Right lobe of liver (tissue), 6 donors: ENCODE data around the gene RAB11FIP3. TPM values are rescaled to one million over a fixed set of nuclear protein-coding genes. Genes with fewer than 3 reads are reported as not detected.

Experiments
- ATAC-seq, 4 donors: fragments of 200-7000 bp; cut with Tn5 transposase; one replicate each; pipeline ENCODE4 v1.9.1; 2020; ENCODE audit warnings: mild to moderate bottlenecking in 4 of 4, moderate library complexity in 4 of 4
- DNase-seq, 3 donors: peaks; one replicate each; pipeline ENCODE4 v3.0.0-alpha.2; 2020
- H3K27ac ChIP-seq, 3 donors: fragments of 200-600 bp; one replicate each; pipeline ENCODE4 v1.8.0; 2022
- H3K27me3 ChIP-seq, 2 donors: fragments of 200-600 bp; one replicate each; pipeline ENCODE4 v1.8.0; 2022
- H3K36me3 ChIP-seq, 4 donors: fragments of 200-600 bp; sonication (generic) in 1 of 4; one replicate each; pipeline versions ENCODE4 v1.5.1 to v1.8.0; 2017 to 2022; ENCODE audit warnings: control low read depth in 1 of 4
- H3K4me1 ChIP-seq, 4 donors: fragments of 200-600 bp; sonication (generic) in 1 of 4; one replicate each; pipeline versions ENCODE4 v1.5.1 to v1.8.0; 2017 to 2022; ENCODE audit warnings: control low read depth in 1 of 4
- H3K4me3 ChIP-seq, 3 donors: fragments of 200-600 bp; one replicate each; pipeline ENCODE4 v1.8.0; 2022
- H3K9me3 ChIP-seq, 4 donors: fragments of 200-600 bp; sonication (generic) in 1 of 4; one replicate each; pipeline versions ENCODE4 v1.5.1 to v1.8.0; 2017 to 2022; ENCODE audit warnings: control low read depth in 1 of 4
- POLR2A ChIP-seq: fragments of 450-650 bp; IDR thresholded peaks from one replicate; pipeline ENCODE4 v1.6.1; 2017; ENCODE audit warnings: antibody characterized with exemption, mild to moderate bottlenecking
- WGBS: methylation state at CpG from one replicate; pipeline ENCODE4 v1.1.6; 2018; ENCODE audit warnings: low coverage, low lambda C conversion rate; ENCODE audit not compliant: insufficient coverage; ENCODE audit errors: missing lambda C conversion rate; 5-methylcytosine and 5-hydroxymethylcytosine counted together
- intact Hi-C, 2 donors: fragments of 100-400 bp; cut with DNase I; formaldehyde crosslinking; loops; one replicate each; pipeline versions ENCODE4 v1.11.2 to v1.14.1; 2022
- total RNA-seq, 6 experiments: library from RNA; depleted of rRNA in 2 of 6; stranded (reverse); fragments of >200 nt in 2 of 6; fragmentation: NEBNext Ultra II Directional in 3 of 6; extraction: Animal tissue kit (Norgen Biotek cat#: 25700) in 3 of 6; gene quantifications; one replicate each; pipeline versions ENCODE4 v1.1.0 to v1.2.4, GENCODE V29; 2016 to 2023
- TF ChIP-seq, protein P1 (sequence below), 4 donors: fragments of 200-600 bp in 3 of 4; fragments of 450-650 bp in 1 of 4; IDR thresholded peaks; one replicate each; pipeline versions ENCODE4 v1.5.1 to v1.8.0; 2016 to 2022; ENCODE audit warnings: antibody characterized with exemption in 4 of 4, mild to moderate bottlenecking in 2 of 4
- donor health status: DM: no; HTN: yes; CAD: no.
- donor health status: DM: no; HTN: no; CAD: no.
- donor health status: DM: no; HTN: no; CAD: no.
- donor health status: DM: no; HTN: yes; CAD: no.
- donor health status: DM: no; HTN: yes; CAD: no.

The RAB11FIP3 gene
- total RNA-seq, 6 experiments from 2014 or later = 19.5 to 38.3 (median 25.5) TPM

DNA sequence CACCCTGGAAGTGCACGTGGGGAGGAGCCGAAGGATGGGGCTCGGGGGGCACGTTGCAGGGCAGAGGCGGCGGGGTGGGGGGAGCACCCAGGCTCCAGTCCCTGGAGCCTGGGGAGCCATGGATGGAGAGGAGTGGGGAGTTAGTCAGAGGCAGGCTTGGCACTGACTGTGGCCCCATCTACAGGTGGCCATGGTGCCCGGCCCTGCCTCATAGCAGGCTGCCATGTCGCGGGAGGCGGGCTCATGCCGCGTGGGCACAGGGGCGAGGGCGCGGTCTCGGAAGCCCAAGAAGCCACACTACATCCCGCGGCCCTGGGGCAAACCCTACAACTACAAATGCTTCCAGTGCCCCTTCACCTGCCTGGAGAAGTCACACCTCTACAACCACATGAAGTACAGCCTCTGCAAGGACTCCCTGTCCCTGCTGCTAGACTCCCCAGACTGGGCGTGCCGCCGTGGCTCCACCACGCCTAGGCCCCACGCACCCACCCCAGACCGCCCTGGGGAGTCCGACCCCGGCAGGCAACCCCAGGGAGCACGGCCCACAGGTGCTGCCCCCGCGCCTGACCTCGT, 137.7 kb downstream of the RAB11FIP3 start:
- 62% methylated on average over 6 of the region's 30 CpGs for WGBS
- Histone ChIP-seq H3K36me3 (no peaks in the 10 kb centered on the region), H3K27ac (no peak overlapping the region), H3K4me1 (peaks cover 0 to 8% (median 0%) of the 10 kb centered on the region in 4 donors), H3K9me3 (no peaks in the 10 kb centered on the region), H3K4me3 (no peak overlapping the region), H3K27me3 (no peaks in the 10 kb centered on the region)
- DNase-seq (no peak), ATAC-seq (no peak)
- intact Hi-C loops = no loop called here
- TF ChIP-seq, protein P1, sequence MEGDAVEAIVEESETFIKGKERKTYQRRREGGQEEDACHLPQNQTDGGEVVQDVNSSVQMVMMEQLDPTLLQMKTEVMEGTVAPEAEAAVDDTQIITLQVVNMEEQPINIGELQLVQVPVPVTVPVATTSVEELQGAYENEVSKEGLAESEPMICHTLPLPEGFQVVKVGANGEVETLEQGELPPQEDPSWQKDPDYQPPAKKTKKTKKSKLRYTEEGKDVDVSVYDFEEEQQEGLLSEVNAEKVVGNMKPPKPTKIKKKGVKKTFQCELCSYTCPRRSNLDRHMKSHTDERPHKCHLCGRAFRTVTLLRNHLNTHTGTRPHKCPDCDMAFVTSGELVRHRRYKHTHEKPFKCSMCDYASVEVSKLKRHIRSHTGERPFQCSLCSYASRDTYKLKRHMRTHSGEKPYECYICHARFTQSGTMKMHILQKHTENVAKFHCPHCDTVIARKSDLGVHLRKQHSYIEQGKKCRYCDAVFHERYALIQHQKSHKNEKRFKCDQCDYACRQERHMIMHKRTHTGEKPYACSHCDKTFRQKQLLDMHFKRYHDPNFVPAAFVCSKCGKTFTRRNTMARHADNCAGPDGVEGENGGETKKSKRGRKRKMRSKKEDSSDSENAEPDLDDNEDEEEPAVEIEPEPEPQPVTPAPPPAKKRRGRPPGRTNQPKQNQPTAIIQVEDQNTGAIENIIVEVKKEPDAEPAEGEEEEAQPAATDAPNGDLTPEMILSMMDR (IDR thresholded peaks at IDR 0.05) = no peak
- no peak for TF ChIP-seq POLR2A

DNA sequence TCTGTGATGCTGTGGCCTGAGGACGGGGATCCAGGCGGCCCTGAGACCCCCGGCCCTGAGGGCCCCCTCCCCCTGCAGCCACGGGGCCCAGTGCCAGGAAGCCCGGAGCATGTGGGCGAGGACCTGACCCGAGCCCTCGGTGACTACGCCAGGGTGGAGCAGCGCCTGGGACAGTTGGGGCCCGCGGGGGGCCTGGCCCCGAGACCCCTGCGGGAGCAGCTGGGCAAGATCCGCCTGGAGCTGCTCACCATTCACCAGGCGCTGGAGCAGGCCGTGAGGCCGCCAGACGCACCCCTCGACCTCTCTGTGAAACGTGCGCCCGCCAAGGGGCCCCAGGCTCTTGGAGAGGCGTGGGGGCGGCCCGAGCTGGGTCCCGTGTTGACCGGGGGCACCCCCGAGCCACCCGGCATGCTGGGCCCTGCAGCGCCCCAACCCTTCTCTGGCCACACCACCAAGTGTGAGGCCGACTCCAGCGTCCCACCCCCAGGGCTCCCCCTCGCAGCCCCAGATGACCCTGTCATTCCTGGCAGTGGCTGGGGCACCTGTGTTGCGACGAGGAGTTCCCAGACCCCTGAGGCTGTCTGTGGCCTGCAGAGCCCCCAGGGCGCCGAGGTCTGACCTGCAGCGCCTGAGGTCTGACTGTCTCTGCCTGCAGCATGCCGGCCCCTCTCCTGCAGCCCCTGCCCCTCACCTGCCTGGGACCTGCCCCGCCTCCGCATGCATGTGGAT, 139.4 kb downstream of the RAB11FIP3 start:
- no peaks in the 10 kb centered on the region for H3K9me3 ChIP-seq
- H3K36me3 ChIP-seq = no peaks in the 10 kb centered on the region
- no peaks in the 10 kb centered on the region for H3K27me3 ChIP-seq
- H3K4me3 ChIP-seq = no peak overlapping the region
- ATAC-seq (no peak), DNase-seq (no peak)
- H3K4me1 ChIP-seq = peaks cover 0 to 4% (median 0%) of the 10 kb centered on the region in 4 donors
- intact Hi-C loops = no loop called here
- TF ChIP-seq, protein P1 (IDR thresholded peaks at IDR 0.05) = no peak
- no peak for TF ChIP-seq POLR2A
- no CpG with 5 or more reads among the region's 42 CpGs for WGBS
- H3K27ac ChIP-seq = no peak overlapping the region

DNA sequence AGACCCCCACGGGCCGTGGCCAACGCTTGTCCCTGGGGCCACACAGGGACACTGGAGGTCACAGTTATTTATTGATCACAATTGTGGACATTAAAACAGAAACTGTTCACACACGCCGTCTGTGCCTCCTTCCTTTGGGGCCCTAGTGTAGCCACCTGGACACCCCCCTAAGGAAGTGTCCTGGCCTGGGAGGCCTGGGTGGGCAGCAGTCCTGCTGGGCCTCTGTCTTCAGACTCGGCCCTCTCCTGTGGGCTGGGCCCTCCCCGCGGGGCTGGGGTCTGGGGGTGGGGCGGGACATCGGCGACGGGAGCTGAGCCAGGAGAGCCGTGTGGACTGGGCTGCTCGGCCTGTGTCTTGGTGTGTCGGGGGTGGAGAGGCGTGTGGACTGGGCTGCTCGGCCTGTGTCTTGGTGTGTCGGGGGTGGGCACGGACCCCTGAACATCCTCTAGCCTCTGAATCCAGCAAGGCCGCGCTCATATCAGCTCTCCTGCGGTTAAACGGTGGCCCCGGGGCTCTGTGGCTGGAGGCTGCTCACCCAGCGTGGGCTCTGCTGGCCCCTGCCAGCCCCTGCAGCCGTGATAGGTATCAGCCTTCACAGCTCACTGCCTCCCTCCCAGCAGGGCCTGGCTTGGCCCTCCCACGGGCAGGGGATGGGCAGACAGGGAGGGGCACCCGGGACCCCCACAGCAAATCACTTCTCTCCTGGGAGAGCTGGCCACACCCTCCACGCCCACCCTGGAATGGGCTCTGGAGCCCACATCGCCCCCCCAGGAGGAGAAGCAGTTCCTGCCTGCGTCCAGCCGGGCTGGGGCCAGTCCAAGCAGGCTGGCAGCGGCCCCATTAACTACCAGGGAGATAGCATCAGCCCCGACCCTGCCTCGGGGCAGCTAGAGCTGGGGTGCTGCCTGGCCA, 140.2 kb downstream of the RAB11FIP3 start:
- Histone ChIP-seq H3K4me3 (no peak overlapping the region), H3K27me3 (no peaks in the 10 kb centered on the region), H3K9me3 (no peaks in the 10 kb centered on the region), H3K27ac (no peak overlapping the region), H3K36me3 (no peaks in the 10 kb centered on the region), H3K4me1 (peaks cover 0 to 7% (median 0%) of the 10 kb centered on the region in 4 donors)
- WGBS = 40% methylated on average over 1 of the region's 35 CpGs
- intact Hi-C loops = no loop called here
- TF ChIP-seq, protein P1 (IDR thresholded peaks at IDR 0.05) = no peak
- TF ChIP-seq POLR2A = no peak
- ATAC-seq (no peak), DNase-seq (no peak)

DNA sequence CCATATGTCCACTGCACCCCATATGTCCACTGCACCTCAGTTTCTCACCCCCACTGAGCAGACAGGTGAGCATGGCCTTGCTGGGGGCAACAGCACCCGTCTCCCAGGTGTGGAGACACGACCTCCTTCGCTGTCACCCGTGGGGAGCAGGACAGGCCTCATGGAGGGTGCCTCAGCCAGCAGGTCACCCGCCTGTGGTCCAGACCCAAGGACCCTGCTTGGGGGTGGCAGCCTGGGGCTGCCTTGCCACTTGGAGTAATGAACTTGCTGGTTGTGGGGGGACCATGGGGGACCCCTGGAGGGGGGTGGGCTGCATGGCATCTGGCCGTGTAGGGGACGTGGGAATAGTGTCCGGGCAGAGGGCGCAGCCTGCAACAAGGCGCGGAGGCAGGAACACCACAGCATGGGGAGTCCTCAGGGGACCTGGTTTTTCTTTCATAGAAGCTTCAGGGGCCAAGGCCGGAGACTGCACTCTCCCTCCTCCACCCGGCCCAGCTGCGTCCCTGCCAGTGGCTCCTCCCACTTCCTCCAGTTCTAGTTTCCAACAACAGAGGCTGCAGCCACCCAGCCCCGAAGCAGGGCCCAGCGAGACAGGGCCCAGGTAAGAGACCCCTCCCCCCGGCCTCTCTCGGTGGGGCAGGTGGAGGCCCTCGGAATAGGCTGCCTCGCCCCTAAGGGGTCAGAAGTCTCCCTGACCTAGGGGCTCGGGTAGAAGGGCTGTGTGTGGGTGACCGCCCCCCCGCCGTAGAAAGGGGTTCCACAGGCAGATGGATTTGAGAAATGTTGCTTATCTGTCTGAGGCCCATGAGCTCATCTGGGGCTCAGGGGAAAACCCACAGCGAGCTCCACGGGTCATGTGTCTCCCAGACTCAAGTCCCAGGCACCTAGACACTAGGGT, 141.3 kb downstream of the RAB11FIP3 start, which contains the start of gene NHLRC4:
NHLRC4 (plus strand) TSS at position 531 of the 898 bp plus-strand sequence. CDS start 1,043 bp downstream, outside the sequence.
- Histone ChIP-seq H3K9me3 (no peaks in the 10 kb centered on the region), H3K4me3 (peak within 1 kb of the TSS in 1 of 3 donors; percentile 26), H3K27ac (peak within 1 kb of the TSS in 1 of 3 donors; percentile 29), H3K4me1 (peaks cover 0 to 8% (median 0%) of the 10 kb centered on the region in 4 donors), H3K27me3 (no peaks in the 10 kb centered on the region), H3K36me3 (no peaks in the 10 kb centered on the region)
- DNase-seq (peak in 1 of 3 donors; percentile 62), ATAC-seq (peak; percentile 21 to 32 (median 30))
- TF ChIP-seq, protein P1 (IDR thresholded peaks at IDR 0.05) = no peak
- TF ChIP-seq POLR2A = no peak
- intact Hi-C loops = no loop called here
- WGBS = no CpG with 5 or more reads among the region's 26 CpGs
